ENCODE data around the gene NFE2L2.
"Not testable (repeated sequence)": the region's sequence is repeated elsewhere in the genome, so short reads cannot be mapped to it uniquely, and the experiment has no call there.

Gene NFE2L2

DNA sequence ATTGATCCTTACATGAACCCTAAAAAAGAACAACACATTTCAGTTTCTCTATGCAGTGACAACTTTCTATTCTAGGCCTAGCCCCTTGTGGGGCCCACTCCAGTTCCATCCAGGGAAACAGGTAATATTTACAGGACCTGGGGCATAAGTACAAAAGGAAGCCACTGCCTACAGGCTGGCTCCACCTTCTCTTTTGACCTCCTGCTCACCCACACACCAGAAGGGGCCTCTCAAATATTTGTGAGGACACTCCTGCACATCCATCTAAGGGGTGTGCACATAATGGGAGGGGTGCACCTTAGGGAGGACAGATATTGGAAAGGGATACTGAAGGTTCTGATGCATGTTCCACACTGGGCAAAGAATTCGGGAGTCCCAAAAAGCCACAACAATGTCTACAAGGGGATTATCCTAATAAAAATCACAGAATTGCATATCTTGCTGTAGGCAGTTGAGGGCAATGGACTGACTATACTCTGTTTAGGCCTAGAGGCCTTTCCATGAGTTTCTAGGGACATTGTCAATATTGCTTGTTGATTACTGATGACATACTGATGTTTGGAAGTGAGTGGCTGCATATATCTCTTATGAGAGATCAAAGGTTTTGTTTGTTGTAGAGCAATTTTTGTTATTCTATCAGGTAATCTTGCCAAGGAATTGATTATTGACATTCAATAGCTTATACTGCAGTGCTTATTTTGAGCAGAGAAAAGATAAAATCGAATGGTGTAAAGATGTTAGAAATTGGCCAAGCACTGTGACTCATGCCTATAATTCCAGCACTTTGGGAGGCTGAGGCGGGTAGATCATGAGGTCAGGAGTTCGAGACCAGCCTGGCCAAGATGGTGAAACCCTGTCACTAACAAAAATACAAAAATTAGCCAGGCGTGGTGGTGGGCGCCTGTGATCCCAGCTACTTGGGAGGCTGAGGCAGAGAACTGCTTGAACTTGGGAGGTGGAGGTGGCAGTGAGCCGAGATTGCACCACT lies 75.8 kb downstream of the NFE2L2 start:
- no peak overlapping the region for H3K4me3 ChIP-seq (ENCODE audit: low read length)

GRCh38 chr2:177187631-177188312 lies 76.8 kb downstream of the NFE2L2 start:
- TF ChIP-seq ZNF274 (IDR thresholded peaks at IDR 0.05; ENCODE audit: low read depth, low read length): no peak
- no peak overlapping the region for H3K4me3 ChIP-seq (ENCODE audit: low read length)

More for the DNA sequence above, 75.8 kb downstream of the NFE2L2 start:
- no peak for TF ChIP-seq ZNF274 (IDR thresholded peaks at IDR 0.05; ENCODE audit: low read depth, low read length)

DNA sequence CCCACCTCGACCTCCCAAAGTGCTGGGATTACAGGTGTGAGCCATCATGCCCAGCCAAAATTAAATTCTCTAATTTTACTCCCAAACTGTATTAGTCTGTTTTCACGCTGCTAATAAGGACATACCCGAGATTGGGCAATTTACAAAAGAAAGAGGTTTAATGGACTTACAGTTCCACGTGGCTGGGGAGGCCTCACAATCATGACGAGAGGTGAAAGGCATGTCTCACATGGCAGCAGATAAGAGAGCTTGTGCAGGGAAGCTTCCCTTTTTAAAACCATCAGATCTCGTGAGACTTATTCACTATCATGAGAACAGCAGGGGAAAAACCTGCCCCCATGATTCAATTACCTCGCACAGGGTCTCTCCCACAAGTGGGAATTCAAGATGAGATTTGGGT lies 78.5 kb downstream of the NFE2L2 start:
- H3K4me3 ChIP-seq (ENCODE audit: low read length): not testable (repeated sequence)

GRCh38 chr2:177184606-177185005 lies 79.9 kb downstream of the NFE2L2 start:
- no peak for TF ChIP-seq ZNF274 (IDR thresholded peaks at IDR 0.05; ENCODE audit: low read depth, low read length)
- no peak overlapping the region for H3K4me3 ChIP-seq (ENCODE audit: low read length)

DNA sequence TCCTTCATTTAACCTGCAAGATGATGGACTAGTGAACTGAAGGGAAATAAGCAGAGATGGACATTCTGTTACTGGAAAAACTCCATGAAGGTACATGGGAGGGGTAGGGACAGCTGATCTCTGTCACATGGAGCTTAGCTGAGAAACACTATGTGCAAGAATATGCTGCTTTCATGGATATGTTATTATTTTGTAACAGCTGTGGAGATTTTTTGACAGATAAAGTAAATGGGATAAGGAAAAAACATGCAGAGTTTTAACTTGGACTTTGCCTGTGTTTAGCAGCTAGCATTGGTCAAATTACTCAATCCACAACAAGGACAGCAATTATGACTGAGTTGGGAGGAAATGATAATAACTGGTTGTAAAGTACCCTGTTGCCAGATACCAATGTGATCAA lies 80.7 kb downstream of the NFE2L2 start:
- TF ChIP-seq ZNF274 (IDR thresholded peaks at IDR 0.05; ENCODE audit: low read depth, low read length): no peak
- no peak overlapping the region for H3K4me3 ChIP-seq (ENCODE audit: low read length)

Measured in GM08714 (cell line).